Natural killer cell treated with Interleukin-12 subunit alpha and Interleukin-12 subunit beta and Interleukin-15 and Interleukin-18, amount 100 ng/mL, for 72 hours (primary cell): ENCODE results near the gene C2orf81. TPM values are rescaled to one million over a fixed set of nuclear protein-coding genes. Genes with fewer than 3 reads are reported as not detected.
"Not testable (repeated sequence)": the region's sequence is repeated elsewhere in the genome, so short reads cannot be mapped to it uniquely, and the experiment has no call there.

Experiments
- ATAC-seq, 2 donors: fragments of 150-1000 bp; cut with Tn5 transposase in 1 of 2; sonication (Bioruptor Pico), chemical (Tn5 transposase) in 1 of 2; 2 replicates each; pipeline ENCODE4 v1.10.0; 2021
- DNase-seq: peaks from one replicate; pipeline ENCODE4 v3.0.0; 2022; ENCODE audit warnings: low spot score
- H3K27ac Mint-ChIP-seq, 2 donors: 1 replicate in 1 of 2; 2 replicates in 1 of 2; pipeline ENCODE4 v1.8.0; 2022; ENCODE audit warnings: mixed read lengths in 2 of 2, mild to moderate bottlenecking in 1 of 2, moderate library complexity in 1 of 2
- H3K27me3 Mint-ChIP-seq, 2 donors: 1 replicate in 1 of 2; 2 replicates in 1 of 2; pipeline ENCODE4 v1.8.0; 2022; ENCODE audit warnings: mixed read lengths in 2 of 2
- H3K36me3 Mint-ChIP-seq: one replicate; pipeline ENCODE4 v1.8.0; 2022; ENCODE audit warnings: mixed read lengths
- H3K4me1 Mint-ChIP-seq, 2 donors: 1 replicate in 1 of 2; 2 replicates in 1 of 2; pipeline ENCODE4 v1.8.0; 2022; ENCODE audit warnings: low read depth in 2 of 2, mixed read lengths in 2 of 2, mild to moderate bottlenecking in 1 of 2
- H3K4me3 Mint-ChIP-seq: one replicate; pipeline ENCODE4 v1.8.0; 2022; ENCODE audit warnings: mixed read lengths
- H3K9me3 Mint-ChIP-seq: 2 replicates; pipeline ENCODE4 v1.8.0; 2022; ENCODE audit warnings: mixed read lengths
- total RNA-seq, 2 donors: library from RNA; stranded (reverse); gene quantifications; one replicate each; pipeline ENCODE4 v1.2.3, GENCODE V29; 2022

Gene C2orf81
- total RNA-seq, 2 donors from 2014 or later: 1.7 to 2.2 TPM

DNA sequence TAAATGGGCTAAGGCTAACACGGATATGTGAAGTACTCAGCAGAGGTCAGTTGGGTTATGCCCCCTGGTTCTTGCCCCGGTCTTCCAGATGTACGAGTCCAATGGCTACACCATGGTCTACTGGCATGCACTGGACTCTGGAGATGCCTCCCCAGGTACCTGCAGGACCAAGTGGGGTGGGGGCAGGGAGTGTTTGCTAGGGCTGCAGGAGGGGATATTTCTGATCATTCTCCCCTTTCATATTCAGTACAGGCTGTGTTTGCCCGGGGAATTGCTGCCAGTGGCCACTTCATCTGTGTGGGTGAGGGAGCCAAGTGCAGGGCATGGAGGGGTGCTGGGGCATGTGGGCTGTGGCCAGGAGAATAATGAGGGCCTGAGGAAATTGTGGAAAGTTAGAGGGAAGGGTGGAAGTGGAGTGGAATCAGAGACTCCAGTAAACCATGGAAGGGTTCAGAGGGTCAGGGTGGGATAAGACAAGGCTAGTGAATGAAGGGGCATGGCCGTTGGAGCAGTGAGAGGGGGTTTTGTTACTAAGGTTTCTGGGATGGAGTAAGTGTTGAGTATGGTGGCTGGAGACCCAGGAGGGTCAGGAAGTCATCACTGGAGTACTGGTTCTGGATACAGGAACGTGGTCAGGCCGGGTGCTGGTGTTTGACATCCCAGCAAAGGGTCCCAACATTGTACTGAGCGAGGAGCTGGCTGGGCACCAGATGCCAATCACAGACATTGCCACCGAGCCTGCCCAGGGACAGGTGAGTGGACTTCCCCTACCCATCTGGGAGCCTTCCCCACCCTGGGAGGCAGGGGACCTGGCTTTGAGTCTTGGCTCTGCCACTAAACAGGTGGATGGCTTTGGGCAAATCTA lies 2.0 kb upstream of the C2orf81 start:
- peaks cover 21 to 24% of the 10 kb centered on the region in 2 donors for H3K4me1 Mint-ChIP-seq
- no peaks in the 10 kb centered on the region for H3K9me3 Mint-ChIP-seq
- DNase-seq: no peak
- no peaks in the 10 kb centered on the region for H3K36me3 Mint-ChIP-seq
- peak overlapping the region; percentile 90 to 96 for H3K27ac Mint-ChIP-seq
- H3K27me3 Mint-ChIP-seq: no peaks in the 10 kb centered on the region
- peak overlapping the region; percentile 95 for H3K4me3 Mint-ChIP-seq
- no peak for ATAC-seq

DNA sequence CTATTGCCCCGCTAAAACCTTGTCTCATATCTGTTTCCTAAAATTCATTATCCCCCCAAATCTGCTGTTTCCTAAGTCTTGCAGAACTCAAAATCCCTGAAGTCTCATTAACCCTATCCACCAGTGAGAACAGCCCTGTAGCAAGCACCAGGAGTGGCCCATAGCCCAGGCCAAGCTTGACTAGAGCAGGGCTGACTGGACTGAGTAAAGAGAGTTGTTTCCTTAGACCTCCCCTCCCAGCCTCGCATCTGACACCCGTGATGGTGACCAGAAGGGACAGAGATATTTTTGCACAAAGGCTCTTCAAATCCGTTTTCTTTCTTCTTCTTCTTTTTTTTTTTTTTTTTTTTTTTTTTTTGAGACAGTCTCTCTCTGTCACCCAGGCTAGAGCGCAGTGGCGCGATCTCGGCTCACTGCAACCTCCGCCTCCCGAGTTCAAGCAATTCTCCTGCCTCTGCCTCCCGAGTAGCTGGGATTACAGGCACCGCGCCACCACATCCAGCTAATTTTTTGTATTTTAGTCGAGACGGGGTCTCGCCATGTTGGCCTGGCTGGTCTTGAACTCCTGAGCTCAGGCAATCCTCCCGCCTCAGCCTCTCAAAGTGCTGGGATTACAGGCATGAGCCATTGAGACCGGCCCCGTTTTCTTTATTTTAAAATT lies 846 bp downstream of the C2orf81 start:
- H3K9me3 Mint-ChIP-seq, H3K27me3 Mint-ChIP-seq, ATAC-seq, DNase-seq, H3K36me3 Mint-ChIP-seq: not testable (repeated sequence)
- Mint-ChIP-seq H3K4me3 (peak overlapping the region; percentile 95), H3K4me1 (peaks cover 25 to 34% of the 10 kb centered on the region in 2 donors), H3K27ac (peak overlapping the region; percentile 90 to 96)

DNA sequence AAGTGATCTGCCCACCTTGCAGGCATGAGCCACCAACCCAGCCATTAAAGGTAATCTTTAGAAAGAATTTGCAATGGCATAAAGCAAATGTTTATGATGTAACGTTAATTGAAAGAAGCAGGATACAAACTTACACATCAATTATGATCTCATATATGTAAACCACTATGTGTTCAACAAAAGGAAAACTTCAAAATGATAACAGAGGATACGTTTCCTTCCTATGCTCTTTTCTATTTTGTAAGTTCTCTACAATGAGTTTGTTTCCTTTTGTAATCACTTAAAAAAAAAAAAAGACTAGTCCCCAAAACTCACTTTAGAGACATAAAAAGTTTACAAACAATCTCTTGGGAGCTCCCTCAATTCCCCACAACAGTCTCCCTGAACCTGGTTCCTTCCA lies 1.4 kb downstream of the C2orf81 start:
- Mint-ChIP-seq H3K4me1 (peaks cover 27 to 34% of the 10 kb centered on the region in 2 donors), H3K36me3 (no peaks in the 10 kb centered on the region), H3K27me3 (no peaks in the 10 kb centered on the region), H3K9me3 (no peaks in the 10 kb centered on the region), H3K27ac (peak overlapping the region; percentile 90 to 96), H3K4me3 (peak overlapping the region; percentile 35)
- no peak for DNase-seq
- no peak for ATAC-seq

DNA sequence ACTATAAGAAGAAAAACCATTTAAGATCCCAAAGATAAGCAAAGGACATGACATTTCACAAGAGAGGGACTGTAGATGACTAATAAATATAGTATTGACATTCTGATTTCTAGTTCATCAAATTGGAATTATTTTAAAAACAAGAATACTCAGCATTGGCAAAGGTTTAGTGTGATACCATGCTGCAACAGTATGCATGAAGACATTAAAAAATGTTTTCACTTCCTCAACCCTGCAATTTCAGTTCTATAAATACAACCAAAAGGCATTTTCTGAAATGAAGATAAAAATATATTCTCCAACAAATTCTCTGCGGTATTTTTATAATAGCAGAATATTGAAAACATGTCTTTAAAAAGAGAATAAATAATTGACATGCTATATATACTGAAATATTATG lies 2.1 kb downstream of the C2orf81 start:
- no peak overlapping the region for H3K27ac Mint-ChIP-seq
- DNase-seq (no peak), ATAC-seq (no peak)
- no peaks in the 10 kb centered on the region for H3K9me3 Mint-ChIP-seq
- peaks cover 30 to 38% of the 10 kb centered on the region in 2 donors for H3K4me1 Mint-ChIP-seq
- H3K4me3 Mint-ChIP-seq: no peak overlapping the region
- no peaks in the 10 kb centered on the region for H3K27me3 Mint-ChIP-seq
- no peaks in the 10 kb centered on the region for H3K36me3 Mint-ChIP-seq

DNA sequence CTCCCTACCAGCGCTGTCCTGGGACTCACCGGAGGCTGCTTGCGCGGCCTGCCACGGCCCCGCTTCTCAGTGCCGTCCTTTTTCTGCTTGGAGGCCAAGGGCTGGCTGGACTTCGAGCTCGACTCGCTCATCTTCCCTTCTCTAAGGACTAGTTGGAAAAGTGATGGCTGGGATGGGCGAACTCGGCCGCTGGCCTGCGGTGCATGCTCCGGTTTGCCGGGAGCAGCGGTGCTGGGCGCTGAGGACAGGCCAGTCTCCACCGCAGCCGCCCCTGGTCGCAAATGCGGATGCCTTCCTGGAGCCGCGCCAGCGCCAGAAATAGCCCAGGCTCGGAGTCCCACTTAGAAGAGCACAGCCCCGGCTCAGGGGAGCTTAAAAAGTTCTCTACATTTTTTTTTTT lies 3.1 kb downstream of the C2orf81 start:
- Mint-ChIP-seq H3K4me1 (peaks cover 33 to 39% of the 10 kb centered on the region in 2 donors), H3K27me3 (no peaks in the 10 kb centered on the region), H3K27ac (no peak overlapping the region), H3K4me3 (no peak overlapping the region), H3K36me3 (no peaks in the 10 kb centered on the region), H3K9me3 (no peaks in the 10 kb centered on the region)
- DNase-seq (no peak), ATAC-seq (no peak)

DNA sequence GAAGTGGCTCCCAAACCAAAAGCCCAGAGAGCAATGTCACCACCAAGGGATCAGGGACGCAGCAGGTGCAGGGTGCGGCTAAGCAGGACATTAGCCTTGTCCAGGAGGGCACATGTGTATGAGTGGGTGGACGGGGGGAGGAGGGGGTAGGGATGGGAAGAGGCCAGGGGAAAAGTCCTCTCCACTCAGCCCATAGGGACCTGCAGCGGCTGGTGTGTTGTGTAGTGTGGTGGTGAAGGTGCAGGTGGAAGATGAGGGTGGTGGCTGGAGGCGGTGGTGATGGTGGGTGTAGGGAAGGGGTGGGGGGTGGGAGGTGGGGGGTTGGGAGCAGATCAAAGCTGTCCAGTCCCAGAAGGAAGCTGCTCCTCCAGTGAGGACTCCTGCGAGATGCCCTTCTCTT lies 3.7 kb downstream of the C2orf81 start:
- no peaks in the 10 kb centered on the region for H3K36me3 Mint-ChIP-seq
- H3K27ac Mint-ChIP-seq: no peak overlapping the region
- H3K9me3 Mint-ChIP-seq: no peaks in the 10 kb centered on the region
- no peak for DNase-seq
- no peaks in the 10 kb centered on the region for H3K27me3 Mint-ChIP-seq
- H3K4me1 Mint-ChIP-seq: peaks cover 32 to 34% of the 10 kb centered on the region in 2 donors
- ATAC-seq: no peak
- H3K4me3 Mint-ChIP-seq: no peak overlapping the region

DNA sequence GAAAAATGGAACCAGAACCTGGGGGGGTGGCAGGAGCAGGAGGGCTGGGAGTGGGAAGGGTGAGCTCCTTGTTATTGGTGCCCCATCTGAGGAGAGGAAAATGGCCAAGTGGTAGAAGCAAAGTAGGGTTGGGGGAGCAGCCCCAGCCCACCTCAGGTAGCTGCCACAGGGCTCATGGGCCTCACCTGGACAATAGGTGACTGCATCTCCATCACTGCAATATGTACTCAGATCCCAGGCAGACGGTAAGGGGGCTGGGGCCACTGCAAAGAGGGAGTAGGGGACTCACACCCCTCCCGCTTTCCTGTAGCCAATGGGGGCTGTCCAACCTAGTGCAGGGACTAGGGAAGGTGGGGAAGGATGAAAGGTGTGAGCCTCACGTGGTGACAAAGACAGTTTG lies 4.2 kb downstream of the C2orf81 start:
- no peaks in the 10 kb centered on the region for H3K27me3 Mint-ChIP-seq
- ATAC-seq: no peak
- no peak overlapping the region for H3K27ac Mint-ChIP-seq
- H3K36me3 Mint-ChIP-seq: no peaks in the 10 kb centered on the region
- no peak for DNase-seq
- peaks cover 28 to 32% of the 10 kb centered on the region in 2 donors for H3K4me1 Mint-ChIP-seq
- no peak overlapping the region for H3K4me3 Mint-ChIP-seq
- H3K9me3 Mint-ChIP-seq: no peaks in the 10 kb centered on the region

DNA sequence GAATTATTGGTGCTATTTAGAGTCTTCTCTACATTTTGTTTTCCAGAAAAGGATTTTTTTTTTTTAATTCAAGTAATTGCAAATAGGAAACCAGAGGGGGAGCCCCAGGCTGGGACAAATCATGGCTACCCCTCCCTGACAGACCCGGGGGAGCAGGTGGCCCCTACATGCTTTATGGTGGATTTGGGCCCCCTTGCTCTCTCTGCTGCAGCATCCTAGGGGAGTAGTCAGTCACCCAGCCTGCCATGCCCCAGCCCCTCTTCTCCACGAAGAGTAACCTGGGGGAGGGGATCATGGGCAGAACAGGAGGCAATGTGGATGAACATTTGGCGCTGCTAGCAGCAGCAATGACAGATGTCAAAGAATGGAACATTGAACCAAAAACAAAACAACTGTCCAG lies 4.6 kb downstream of the C2orf81 start:
- DNase-seq (no peak), ATAC-seq (no peak)
- Mint-ChIP-seq H3K36me3 (no peaks in the 10 kb centered on the region), H3K4me3 (no peak overlapping the region), H3K27me3 (no peaks in the 10 kb centered on the region), H3K27ac (no peak overlapping the region), H3K4me1 (peaks cover 23 to 28% of the 10 kb centered on the region in 2 donors), H3K9me3 (no peaks in the 10 kb centered on the region)

DNA sequence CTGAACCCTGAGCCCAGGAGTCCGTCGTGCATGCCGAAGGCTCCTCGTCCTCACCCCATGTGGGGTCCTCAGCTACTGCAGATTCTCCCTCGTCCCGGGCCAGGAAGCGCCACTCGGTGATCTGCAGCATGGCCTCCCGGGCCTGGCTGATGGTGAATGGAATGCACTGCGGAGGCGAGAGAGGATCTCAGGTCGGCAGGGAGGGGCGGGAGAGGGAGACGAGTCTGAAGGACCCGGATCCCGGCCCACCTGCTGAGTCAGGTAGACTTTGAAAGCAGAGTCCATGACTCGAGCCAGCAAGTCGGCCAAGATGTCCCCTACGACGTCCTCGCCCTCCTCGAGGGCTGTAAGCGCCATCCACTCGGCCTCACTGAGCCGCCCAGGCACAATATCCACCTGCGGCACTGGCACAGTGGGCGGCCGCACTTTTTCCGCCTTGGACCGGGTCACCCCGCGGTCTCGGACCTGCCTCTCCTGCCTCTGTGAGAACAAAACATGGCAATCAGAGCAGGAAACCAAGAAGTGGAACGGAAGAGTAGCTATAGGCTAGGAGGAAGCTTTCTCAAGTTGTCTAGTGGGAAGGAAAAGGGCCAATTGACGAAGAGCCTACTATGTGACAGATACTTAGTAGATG lies 5.5 kb downstream of the C2orf81 start:
- ATAC-seq (peak in 1 of 2 donors; percentile 11), DNase-seq (no peak)
- Mint-ChIP-seq H3K36me3 (no peaks in the 10 kb centered on the region), H3K27ac (peak overlapping the region; percentile 21 to 56), H3K4me3 (peak overlapping the region; percentile 67), H3K9me3 (no peaks in the 10 kb centered on the region), H3K27me3 (no peaks in the 10 kb centered on the region), H3K4me1 (peaks cover 18 to 22% of the 10 kb centered on the region in 2 donors)

DNA sequence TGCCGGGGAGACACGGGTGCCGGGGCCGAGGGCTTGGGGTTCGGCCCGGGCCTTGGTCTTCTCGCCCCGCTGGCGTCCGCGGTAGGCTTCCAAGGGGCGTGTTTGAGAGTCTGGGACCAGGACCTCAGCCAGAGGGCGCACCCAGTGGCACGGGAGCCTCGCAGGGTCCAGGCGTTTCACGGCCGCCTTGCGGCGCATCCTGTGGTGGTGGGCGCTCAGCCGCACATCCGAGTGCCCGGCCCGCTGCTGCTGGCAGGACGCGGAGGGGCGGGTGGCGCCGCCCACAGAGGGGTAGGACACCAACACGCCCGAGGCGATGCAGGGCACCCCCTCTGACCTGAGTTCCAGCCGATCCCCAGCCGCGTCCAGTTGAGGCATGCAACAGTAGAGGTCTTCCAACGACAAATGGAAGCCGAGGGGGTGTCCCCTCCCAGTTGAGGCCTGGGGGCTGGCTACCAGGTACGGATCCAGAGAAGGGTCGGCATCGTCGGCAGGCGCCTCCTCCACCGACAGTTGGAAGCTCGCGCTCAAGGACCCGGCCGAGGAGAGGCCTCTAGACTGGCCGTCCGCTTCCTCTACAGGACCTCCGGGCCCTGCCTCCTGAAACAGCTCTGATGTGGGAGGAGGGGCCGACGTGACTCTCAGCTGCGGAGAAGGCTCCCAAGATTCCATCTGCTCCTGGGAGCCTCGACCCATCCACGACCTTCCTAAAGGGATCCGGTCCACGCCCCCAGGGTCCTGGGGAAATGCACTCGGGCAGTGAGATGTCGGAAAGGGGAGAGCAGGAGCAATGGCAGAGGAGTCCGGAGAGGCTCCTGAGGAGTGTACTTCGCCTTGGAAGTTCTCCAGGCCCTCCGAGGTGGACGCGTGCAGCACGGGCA lies 6.3 kb downstream of the C2orf81 start:
- Mint-ChIP-seq H3K27me3 (no peaks in the 10 kb centered on the region), H3K36me3 (no peaks in the 10 kb centered on the region), H3K4me1 (peaks cover 14 to 15% of the 10 kb centered on the region in 2 donors), H3K4me3 (peak overlapping the region; percentile 79), H3K27ac (peak overlapping the region; percentile 39 to 56), H3K9me3 (no peaks in the 10 kb centered on the region)
- DNase-seq (no peak), ATAC-seq (peak; percentile 76)

DNA sequence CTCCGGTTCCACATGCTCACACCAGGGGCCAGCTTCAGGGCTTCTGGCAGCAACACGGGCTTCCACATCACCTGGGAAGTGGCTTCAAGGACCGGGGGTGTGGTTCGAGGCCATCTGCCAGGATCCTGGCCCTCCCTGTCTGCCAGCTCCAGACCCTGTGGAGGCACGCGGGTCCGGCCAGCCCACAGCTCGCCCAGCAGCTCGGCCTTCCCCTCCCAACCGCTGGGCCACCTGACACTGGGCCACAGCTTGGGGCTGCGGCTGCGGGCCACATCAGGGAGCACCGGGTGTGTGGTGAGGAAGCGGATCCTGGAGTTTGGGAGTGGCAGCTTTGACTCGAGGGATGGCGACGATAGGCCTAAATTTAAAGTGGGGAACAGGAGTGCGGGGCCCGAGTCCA lies 7.0 kb downstream of the C2orf81 start:
- H3K4me1 Mint-ChIP-seq: peaks cover 14% of the 10 kb centered on the region in 2 donors
- H3K4me3 Mint-ChIP-seq: peak overlapping the region; percentile 79
- DNase-seq: no peak
- peaks cover 0 to 1% of the 10 kb centered on the region in 2 donors for H3K27me3 Mint-ChIP-seq
- peak overlapping the region in 1 of 2 donors; percentile 39 for H3K27ac Mint-ChIP-seq
- ATAC-seq: no peak
- H3K9me3 Mint-ChIP-seq: no peaks in the 10 kb centered on the region
- H3K36me3 Mint-ChIP-seq: no peaks in the 10 kb centered on the region

DNA sequence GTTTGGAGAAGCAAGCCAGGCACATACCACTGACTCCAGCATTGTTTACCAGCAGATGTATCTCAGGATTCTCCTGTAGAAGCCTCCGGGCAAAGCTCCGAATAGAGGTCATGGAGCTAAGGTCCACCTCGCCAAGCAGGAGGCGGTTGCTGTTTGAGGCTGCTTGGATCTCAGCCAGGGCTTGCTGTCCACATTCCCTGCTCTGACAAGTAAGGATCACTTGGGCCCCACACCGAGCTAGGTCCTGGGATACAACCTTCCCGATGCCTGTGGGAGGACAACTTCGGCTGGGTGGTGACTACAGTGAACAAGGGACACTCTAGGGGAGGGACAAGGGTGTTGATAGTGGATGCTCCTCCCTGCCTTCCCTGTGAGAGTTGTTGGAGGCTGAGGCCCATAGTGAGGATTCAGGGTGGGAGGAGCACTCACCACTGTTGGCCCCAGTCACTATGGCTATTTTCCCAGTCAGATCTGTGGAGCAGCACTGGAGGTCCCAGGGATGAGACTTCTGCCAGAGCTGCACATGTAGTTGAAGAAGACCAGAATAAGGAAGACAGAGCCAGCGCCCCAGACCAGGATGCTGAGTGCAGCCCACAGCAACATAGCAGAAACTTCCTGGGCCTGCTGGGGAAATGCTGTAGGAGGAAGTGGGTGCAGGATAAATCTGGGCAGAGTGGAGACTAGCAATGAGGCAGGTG lies 8.3 kb downstream of the C2orf81 start:
- Mint-ChIP-seq H3K4me1 (peaks cover 14% of the 10 kb centered on the region in 2 donors), H3K4me3 (peak overlapping the region; percentile 49)

DNA sequence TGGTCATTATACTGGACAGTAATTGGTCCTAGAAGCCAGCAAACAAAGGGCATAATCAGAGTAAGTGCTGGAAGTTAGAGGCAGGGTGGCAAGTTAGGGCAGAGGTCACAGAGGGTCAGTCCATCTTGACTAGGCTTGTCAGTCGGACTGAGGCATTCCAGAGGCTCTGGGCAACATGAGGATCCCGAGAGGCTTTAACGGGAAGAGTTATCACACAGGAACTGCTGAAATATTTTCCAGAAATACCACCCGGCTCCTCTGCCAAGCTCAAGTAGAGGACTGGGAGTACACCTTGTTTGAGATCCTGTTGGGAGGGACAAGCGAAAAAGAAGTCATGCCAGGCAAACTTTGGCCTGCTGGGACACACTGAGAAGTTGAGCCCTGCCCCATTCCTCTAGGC lies 13.7 kb downstream of the C2orf81 start:
- no peaks in the 10 kb centered on the region for H3K4me1 Mint-ChIP-seq
- no peaks in the 10 kb centered on the region for H3K36me3 Mint-ChIP-seq
- H3K27ac Mint-ChIP-seq: no peak overlapping the region
- ATAC-seq (no peak), DNase-seq (no peak)
- H3K27me3 Mint-ChIP-seq: peaks cover 8% of the 10 kb centered on the region in 2 donors
- no peak overlapping the region for H3K4me3 Mint-ChIP-seq
- no peaks in the 10 kb centered on the region for H3K9me3 Mint-ChIP-seq

More for the DNA sequence above, 8.3 kb downstream of the C2orf81 start:
- no peaks in the 10 kb centered on the region for H3K36me3 Mint-ChIP-seq
- DNase-seq: no peak
- H3K27me3 Mint-ChIP-seq: peaks cover 3 to 6% of the 10 kb centered on the region in 2 donors
- ATAC-seq: no peak
- H3K9me3 Mint-ChIP-seq: no peaks in the 10 kb centered on the region
- H3K27ac Mint-ChIP-seq: no peak overlapping the region
